Activated CD4-positive, alpha-beta T cell treated with anti-CD3 and anti-CD28 coated beads for 4 hours (primary cell): ENCODE measurements around the gene WFDC6.

Experiments
- DNase-seq, 2 donors: peaks; one replicate each; pipeline ENCODE4 v3.0.0-alpha.2; 2020

The WFDC6 gene

DNA sequence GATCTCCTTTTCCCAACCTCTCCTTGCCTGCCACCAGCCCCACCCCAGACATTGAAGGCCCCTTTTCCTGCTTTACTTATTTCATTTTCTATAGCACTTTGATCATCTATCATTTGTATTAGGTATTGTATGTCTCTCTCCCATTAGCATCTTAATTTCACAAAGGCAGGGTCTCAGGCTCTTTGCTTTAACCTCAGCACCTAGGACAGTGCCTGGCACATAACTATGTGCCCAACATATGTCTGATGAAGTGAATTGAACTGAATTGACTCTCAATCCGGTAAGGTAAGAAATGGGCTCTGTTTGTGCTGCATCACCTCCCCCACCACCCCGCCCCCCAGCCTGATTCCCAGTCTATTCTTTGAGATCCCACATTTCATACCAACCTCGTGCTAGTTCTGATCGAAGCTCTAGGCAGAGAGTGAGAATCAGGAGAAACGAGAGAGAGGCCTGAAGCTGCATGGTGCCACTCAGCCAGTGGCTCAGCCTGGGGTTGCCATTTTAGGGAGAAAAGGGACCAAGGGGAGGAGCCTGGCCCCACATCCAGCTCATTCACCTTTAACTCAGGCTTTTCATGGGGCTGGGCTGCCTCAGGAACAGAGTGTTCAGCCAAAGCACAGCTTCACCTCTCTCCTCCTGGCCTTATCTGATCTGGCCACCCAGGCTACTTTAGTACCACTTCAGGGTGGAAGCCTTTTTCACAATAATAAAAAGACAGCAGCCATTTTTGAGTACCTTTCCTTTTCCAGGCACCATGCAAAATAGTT, 24.0 kb downstream of the WFDC6 start, which contains the start of gene SPINT3:
SPINT3 (minus strand) TSS at position 476 of the 767 bp plus-strand sequence; CDS start at position 462, 14 bp downstream.
- DNase-seq: no peak

DNA sequence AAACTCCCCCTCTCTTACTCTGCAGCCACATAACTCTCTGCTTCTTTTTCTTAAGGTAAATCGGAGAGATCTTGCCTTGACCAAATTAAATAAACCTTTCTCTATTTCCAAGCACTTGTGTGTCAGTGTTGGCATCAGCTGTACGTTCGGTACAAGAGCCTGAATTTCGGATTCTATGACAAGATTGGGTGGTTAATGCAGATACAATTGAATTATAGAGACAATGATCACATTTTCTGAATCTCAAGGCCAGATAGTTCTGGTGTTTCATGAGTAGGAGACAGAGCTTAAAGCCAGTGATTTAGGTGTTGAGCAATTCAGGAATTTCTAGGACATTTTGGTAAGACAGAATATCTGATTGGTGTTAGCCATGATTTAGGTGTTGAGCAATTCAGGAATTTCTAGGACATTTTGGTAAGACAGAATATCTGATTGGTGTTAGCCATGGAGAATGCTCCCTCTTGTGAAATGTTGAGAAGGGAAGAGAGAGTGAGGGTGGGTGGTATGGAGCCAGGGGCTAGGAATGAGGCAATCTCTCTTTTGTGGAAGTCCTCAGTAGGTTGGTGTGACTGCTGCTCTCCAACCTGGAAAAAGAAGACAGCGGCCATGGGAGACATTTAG, 28.9 kb downstream of the WFDC6 start:
- DNase-seq: no peak

DNA sequence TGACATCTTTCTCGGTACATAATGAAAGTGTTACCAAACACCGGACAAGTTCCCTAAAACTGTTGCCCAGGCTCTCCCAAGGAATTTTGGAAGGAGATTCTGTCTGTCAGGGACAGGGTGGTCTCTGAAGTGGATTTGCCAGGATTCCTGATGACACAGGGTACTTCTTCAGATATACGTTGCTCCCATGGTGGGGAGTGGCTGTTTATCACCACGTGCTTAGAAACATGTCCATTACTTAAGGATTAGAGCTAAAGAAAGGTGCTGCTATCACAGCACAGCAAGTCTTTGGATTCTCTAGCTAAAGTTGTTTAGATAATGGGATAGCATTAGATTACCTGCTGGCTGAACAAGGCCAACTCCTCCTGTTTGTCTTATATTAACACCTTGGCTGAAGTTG, 30.2 kb downstream of the WFDC6 start:
- DNase-seq: no peak

DNA sequence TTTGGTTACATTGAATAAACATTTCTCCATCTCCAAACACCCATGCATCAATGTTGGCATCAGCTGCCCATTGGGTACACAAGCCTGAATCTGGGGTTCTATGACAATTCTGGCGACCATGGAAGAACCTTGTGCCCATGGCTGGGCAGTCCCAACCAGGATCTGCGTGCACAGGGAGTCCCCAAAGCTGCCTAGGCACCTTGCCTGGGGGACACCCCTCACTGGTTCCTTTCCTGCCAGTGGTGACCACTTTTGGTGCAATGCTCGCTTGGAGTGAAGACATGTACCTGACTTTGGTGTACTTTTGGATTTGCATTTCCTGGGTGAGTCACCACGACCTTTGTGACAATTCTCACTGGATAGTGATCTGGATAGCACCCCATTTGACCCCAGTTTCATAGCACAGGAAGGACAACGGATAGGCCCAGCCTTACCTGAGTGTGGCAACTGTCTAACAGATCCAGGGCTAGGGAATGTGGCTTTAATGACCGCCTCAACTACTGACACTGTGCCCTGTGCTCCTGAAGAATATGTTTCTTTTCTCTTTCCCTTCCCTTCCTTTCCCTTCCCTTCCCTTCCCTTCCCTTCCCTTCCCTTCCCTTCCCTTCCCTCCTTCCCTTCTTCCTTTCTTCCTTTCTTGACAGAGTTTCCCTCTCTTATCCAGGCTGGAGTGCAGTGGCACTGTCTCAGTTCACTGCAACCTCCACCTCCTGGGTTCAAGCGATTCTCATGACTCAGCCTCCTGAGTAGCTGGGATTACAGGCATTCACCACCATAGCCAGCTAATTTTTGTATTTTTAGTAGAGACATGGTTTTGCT, 31.0 kb downstream of the WFDC6 start:
- no peak for DNase-seq

DNA sequence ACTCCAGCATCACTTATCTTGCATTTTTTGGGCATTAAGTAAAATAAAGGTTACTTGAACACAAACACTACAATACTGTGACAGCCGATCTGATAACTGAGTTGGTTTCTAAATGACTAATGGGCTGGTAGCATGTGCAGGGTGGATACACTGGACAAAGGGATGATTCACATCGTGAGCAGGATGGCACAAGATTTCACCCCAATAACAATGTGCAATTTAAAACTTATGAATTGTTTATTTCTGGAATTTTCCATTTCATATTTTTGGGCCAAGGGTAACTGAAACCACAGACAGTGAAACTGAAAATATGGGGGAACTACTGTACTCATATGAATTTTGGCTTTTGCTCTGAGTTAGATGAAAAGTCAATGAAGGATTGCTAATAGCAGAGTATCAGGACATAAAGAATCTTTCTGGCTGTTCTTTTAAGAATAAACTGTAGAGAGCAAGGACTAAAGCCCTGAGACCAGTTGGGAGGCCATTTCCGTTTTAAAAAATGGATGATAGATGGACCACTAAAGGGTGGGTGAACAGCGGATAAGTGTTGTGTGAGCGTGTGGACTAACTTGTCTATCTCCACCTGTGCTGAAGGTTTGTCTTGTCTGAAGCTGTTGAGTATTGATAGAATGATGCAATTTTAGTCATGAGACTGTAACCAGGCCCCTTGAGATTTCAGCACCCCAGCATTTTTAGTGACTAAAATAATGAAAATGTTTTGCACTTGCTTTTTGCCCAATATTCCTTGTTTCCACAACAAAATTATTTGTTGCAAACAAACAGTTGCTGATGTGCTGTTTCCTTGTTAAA, 32.1 kb downstream of the WFDC6 start:
- no peak for DNase-seq

DNA sequence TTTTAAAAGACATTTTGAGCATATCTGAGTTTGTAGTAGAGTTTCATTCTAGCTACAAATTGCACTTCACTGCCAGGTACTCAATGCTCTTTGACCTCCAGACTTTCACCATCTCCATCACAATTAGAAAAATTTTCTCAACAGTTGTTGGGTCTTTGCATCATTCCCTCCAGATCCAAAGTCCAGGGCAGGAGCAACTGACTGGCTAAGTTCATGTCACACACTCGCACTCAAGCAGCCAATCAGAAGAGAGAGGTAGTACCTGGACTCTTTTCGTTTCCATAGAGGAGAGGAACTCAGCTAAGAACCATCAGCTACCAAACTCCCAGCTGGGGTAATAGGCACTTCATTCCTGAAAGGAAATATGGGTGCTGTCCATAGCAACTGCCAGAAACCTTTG, 32.9 kb downstream of the WFDC6 start:
- no peak for DNase-seq

DNA sequence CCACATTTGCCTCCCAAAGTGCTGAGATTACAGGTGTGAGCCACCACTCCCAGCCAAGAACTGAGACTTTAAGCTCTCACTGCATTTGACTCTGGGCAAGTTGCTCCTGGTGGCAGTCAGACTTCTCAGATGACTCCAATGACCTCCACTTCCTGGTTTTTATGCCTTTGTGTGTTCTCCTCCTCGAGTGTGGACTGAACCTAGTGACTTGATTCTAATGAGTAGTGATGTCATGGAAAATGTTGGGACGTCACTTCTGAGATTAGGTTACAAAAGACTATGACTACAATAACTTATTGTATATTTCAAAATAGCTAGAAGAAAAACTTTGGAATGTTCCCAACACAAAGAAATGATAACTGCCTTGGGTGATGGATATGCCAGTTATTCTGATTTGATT, 35.9 kb downstream of the WFDC6 start:
- DNase-seq: no peak

DNA sequence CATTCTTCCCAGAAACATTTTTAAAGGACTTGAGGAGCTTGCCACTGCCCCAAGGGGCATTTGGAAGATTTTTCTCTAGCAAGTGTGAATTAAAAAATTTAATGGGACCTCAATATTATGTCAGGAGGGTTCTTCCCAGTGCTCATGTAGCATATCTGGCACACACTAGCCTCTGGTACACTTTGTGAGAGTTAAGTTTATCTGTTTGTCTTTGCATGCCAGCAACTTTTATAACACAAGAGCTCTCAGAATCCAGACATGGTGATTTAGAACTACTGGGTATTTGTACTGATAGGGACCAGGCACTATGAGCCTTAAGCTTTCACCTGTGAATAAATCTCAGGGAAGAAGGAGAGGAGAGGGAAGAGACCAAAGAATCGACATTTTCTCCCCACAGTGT, 36.7 kb downstream of the WFDC6 start:
- no peak for DNase-seq

DNA sequence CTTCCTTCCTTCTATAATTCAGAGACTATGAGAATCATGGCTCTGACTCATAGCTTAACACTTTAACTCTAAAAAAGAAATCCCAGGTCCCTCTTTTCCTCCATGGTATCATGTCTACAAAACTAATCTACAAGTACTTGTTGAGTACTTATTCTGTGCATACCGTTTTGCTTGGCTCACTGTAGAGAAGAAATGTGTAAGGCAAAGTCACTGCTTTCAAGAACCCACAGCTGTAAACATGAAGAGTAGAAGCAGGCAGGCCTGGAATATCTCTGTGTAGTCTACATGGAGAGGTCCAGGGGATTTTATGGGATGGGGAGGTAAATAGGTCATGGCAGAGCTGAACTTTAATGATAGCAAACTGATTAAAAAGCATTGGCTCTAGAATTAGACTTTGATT, 37.7 kb downstream of the WFDC6 start:
- no peak for DNase-seq

DNA sequence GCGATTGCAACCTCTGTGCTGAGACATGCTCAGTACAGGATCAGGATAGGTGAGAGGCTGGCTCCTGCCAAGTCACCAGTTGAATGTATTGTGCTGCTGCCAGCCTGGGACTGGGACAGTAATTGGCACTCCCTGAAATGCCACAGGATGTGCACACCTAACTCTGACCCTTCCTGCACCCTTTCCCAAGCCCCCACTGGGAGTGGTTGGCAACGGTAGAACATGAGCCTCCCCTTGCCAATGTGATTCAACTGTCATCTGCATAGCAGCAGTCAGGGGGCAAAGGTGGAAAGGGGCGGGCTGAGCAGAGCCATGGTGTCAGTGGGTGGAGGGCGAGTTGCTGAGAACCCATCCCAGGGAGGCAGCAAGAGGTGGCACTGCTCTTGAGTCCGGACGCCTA, 39.3 kb downstream of the WFDC6 start:
- DNase-seq: no peak

DNA sequence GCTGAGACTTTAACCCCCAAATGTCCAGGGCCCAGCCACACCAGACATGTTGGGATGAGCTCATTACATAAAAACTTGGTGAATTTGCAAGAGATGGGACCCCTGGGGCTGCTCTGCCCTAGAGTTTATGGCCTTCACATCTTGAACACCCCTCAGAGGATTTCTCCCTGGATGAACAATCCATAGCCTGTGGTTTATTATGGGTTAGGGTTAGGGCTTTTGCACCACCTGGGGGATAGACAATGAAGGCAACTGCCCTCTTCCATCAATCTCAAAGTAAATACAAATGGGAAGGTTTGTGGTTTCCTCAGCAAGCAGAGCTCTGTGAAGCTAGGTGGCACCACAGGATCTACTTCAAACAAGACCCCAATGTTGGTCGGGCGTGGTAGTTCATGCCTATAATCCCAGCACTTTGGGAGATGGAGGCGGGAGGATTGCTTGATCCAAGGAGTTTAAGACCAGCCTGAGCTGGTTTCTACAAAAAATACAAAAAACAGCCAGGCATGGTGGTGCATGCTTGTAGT, 41.2 kb downstream of the WFDC6 start:
- DNase-seq: no peak

DNA sequence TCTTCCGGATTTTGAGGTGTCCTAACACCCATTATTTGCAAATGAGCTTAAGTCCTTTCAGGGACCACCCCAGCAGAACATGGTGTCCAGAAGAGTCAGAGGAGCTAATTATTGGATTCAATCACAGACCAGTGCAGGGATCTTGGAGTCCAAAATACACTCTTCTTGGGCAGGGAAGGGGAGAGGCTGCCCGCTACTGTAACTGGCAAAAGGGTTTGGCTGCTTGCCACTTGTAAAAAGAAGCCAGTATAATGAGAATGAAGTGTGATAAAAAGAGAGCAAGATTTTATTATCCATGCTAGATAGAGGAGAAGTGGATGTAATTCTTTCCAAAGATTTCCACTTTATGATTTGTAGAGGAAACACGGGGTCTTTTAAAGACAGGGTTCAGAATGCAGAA, 43.1 kb downstream of the WFDC6 start:
- DNase-seq: no peak

DNA sequence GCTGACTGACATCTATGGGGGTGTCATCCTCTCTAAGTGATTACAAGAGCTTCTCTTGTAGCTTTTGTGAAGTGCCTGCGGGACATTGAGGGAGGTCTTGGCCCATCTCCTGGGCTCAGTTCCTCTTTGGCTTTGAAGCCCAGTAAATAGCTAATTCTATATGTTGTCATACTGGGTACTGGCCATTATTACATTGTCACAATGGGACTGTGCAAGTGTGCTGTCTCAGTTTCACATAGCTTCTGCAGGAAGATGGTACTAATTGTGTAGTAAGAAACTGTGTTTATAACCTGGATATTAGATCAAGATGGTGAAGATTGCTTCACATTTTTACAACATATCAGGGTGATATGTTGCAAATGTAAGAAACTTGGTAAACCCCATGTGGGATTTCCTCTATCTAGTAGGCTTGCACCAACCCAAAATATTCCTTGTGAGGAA, 43.8 kb downstream of the WFDC6 start:
- DNase-seq: no peak

DNA sequence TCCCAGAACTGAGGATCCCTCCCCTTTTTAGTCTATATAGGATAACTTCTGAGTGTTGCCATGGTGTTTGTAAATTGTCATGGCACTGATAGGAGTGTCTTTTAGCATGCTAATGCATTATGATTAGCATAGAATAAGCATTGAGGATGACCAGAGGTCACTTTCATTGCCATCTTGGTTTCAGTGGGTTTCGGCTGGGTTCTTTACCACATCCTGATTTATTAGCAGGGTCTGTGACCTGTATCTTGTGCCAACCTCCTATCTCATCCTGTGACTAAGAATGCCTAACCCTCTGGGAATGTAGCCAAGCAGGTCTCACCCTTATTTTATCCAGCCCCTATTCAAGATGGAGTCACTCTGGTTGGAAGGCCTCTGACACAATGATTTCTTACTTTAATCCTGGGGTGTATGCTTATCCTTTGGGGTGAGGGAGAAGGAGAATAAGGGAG, 50.2 kb downstream of the WFDC6 start:
- DNase-seq: no peak

DNA sequence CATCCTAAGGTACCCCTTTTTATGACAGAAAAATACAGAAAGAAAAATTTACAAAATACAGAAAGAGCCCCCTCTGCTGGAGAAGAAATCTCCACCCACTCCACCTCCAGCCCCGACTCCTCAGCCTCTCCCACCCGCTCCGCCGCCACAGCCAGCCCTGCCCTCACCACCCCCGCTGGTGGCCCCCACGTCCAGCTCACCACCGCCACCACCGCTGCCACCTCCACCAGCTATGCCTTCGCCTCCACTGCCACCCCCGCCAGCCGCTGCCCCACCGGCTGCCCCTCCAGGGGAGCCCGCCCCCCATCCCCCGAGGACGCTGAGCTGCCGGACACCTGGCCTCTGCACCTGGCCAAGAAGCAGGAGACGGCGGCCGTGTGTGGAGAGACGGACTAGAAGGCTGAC, 52.0 kb downstream of the WFDC6 start:
- no peak for DNase-seq

DNA sequence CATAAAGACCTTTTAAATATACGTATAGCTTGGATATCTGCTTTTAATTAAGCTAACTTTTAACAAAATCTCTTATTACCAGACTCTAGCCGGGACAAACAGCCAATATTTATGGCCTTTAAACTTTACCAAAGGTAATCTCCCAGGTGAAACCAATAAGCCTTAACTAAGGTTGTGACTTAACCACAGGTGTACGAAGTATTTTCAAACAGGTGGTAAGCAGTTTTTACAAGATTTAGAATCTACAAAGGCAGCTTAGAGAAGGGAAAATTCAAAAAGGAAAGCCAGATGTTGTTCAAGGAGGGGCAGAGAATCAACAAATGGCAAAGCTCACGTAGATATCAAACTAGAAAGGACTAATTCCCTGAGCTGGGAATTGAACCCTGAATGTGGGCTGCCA, 53.9 kb downstream of the WFDC6 start:
- no peak for DNase-seq

DNA sequence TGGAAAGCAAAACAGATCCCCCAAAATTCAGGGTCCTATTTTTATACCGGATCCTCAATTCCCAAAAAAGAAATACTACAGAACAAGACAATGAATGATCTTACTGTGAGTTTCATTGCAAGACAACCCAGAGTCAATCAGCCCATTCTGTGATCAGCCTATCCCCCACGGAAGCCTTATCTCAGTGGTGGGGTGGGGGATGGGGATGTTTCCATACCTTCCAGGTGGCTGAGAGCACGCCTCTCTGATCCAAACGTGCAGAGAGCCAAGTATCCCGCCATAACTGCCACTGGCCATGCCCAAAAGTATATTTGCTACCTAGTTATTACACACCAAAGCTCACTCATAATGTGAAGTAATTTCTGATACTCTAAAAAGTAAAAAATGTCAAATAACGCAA, 54.6 kb downstream of the WFDC6 start:
- DNase-seq: no peak
